HepG2 (cell line): ENCODE measurements around the gene HES6. TPM values are rescaled to one million over a fixed set of nuclear protein-coding genes. Genes with fewer than 3 reads are reported as not detected.
A peak's percentile ranks its signal among the peaks of the same experiment; 100 is the strongest.

ENCODE experiments used
- ASH2L ChIP-seq: fragments of 300-600, 200-600 bp; sonication (generic); IDR thresholded peaks from 2 replicates; pipeline ENCODE4 v1.7.0; 2017; ENCODE audit warnings: low read depth, mild to moderate bottlenecking, moderate library complexity, mixed read lengths, low read length; ENCODE audit not compliant: insufficient read length
- EP300 ChIP-seq, 3 experiments: sonication (generic) in 1 of 3; formaldehyde crosslinking in 1 of 3; IDR thresholded peaks; 2 replicates each; pipeline versions ENCODE4 v1.5.1 to v1.6.1; 2011 to 2020; ENCODE audit warnings: low read depth in 2 of 3, low read length in 2 of 3, borderline replicate concordance in 1 of 3, improper control_type of control experiment in 1 of 3, mild to moderate bottlenecking in 1 of 3, missing genetic modification reagents in 1 of 3, moderate library complexity in 1 of 3
- ETV5 ChIP-seq: IDR thresholded peaks from 2 replicates; pipeline ENCODE4 v1.6.1; 2018; ENCODE audit warnings: missing biosample characterization, missing genetic modification reagents, inconsistent platforms, borderline replicate concordance
- MYC ChIP-seq: sonication (generic); formaldehyde crosslinking; IDR thresholded peaks from 2 replicates; pipeline ENCODE4 v1.9.0; 2021; ENCODE audit warnings: missing genetic modification reagents, borderline replicate concordance
- NFATC3 ChIP-seq: sonication (generic); formaldehyde crosslinking; IDR thresholded peaks from 2 replicates; pipeline ENCODE4 v1.5.1; 2020; ENCODE audit warnings: mild to moderate bottlenecking, missing genetic modification reagents
- NFE2 ChIP-seq: sonication (generic); formaldehyde crosslinking; IDR thresholded peaks from 2 replicates; pipeline ENCODE4 v1.4.0; 2020; ENCODE audit warnings: missing genetic modification reagents
- PITX1 ChIP-seq: sonication (generic); formaldehyde crosslinking; IDR thresholded peaks from 2 replicates; pipeline ENCODE4 v1.5.1; 2020; ENCODE audit warnings: mild to moderate bottlenecking, missing genetic modification reagents
- SP1 ChIP-seq, 2 experiments: fragments of 450-650 bp in 1 of 2; sonication (generic) in 1 of 2; formaldehyde crosslinking in 1 of 2; IDR thresholded peaks; 2 replicates each; pipeline versions ENCODE4 v1.4.0 to v1.6.1; 2016 to 2020; ENCODE audit warnings: missing genetic modification reagents in 1 of 2
- SRSF4 ChIP-seq: fragments of 200-400 bp; formaldehyde crosslinking; IDR thresholded peaks from one replicate; pipeline ENCODE4 v1.6.1; 2018; ENCODE audit warnings: mild to moderate bottlenecking, low read depth, low read length, moderate library complexity; ENCODE audit not compliant: poor library complexity, severe bottlenecking
- STAG1 ChIP-seq: sonication (generic); formaldehyde crosslinking; IDR thresholded peaks from 2 replicates; pipeline ENCODE4 v1.4.0; 2020; ENCODE audit warnings: missing genetic modification reagents
- ZNF20 ChIP-seq: sonication (generic); formaldehyde crosslinking; IDR thresholded peaks from 2 replicates; pipeline ENCODE4 v1.4.0; 2020; ENCODE audit warnings: mild to moderate bottlenecking, moderate library complexity, missing genetic modification reagents
- ZNF24 ChIP-seq: fragments of 450-650 bp; IDR thresholded peaks from 2 replicates; pipeline ENCODE4 v1.6.1; 2017; ENCODE audit warnings: antibody characterized with exemption, mild to moderate bottlenecking
- ZNF446 ChIP-seq: sonication (generic); formaldehyde crosslinking; IDR thresholded peaks from 2 replicates; pipeline ENCODE4 v1.5.0; 2020; ENCODE audit warnings: mild to moderate bottlenecking, missing genetic modification reagents
- ZNF766 ChIP-seq: sonication (generic); formaldehyde crosslinking; IDR thresholded peaks from 2 replicates; pipeline ENCODE4 v1.5.0; 2020; ENCODE audit warnings: missing genetic modification reagents, borderline replicate concordance
- ZNF792 ChIP-seq: IDR thresholded peaks from 2 replicates; pipeline ENCODE4 v1.6.1; 2016
- polyA plus RNA-seq, 8 experiments: library from polyadenylated mRNA; depleted of rRNA in 3 of 8; stranded (reverse) in 7 of 8; unstranded in 1 of 8; fragments of >200 nt; fragmentation: Illumina TruSeq in 4 of 8; extraction: Trizol in 4 of 8; gene quantifications; 2 replicates each; pipeline versions ENCODE4 v1.2.1 to v1.2.3, GENCODE V29; 2011 to 2016; ENCODE audit warnings: low read depth in 4 of 8, missing spikeins in 1 of 8, mixed read lengths in 1 of 8; ENCODE audit not compliant: insufficient read depth in 1 of 8
- total RNA-seq, 5 experiments: library from RNA; depleted of rRNA; stranded (reverse); fragments of >200 nt; fragmentation: Illumina TruSeq; extraction: Trizol; gene quantifications; 2 replicates each; pipeline ENCODE4 v1.2.3, GENCODE V29; 2016; ENCODE audit warnings: low read depth in 1 of 5
- TF ChIP-seq, protein P1 (sequence below): sonication (generic); formaldehyde crosslinking; IDR thresholded peaks from 2 replicates; pipeline ENCODE4 v1.4.0; 2020; ENCODE audit warnings: mild to moderate bottlenecking, missing genetic modification reagents
- TF ChIP-seq, protein P2 (sequence below): sonication (generic); formaldehyde crosslinking; IDR thresholded peaks from 2 replicates; pipeline ENCODE4 v1.5.1; 2020; ENCODE audit warnings: mild to moderate bottlenecking, missing genetic modification reagents, moderate library complexity
- TF ChIP-seq, protein P3 (sequence below): sonication (generic); IDR thresholded peaks from 2 replicates; pipeline ENCODE4 v1.6.1; 2016; ENCODE audit warnings: low read depth, borderline replicate concordance

The HES6 gene
- total and polyA plus RNA-seq, 2 of the 13 experiments (the other 11 are each of a cell fraction or from before 2014, with no cell fraction given) = 19.5 to 82.8 TPM

DNA sequence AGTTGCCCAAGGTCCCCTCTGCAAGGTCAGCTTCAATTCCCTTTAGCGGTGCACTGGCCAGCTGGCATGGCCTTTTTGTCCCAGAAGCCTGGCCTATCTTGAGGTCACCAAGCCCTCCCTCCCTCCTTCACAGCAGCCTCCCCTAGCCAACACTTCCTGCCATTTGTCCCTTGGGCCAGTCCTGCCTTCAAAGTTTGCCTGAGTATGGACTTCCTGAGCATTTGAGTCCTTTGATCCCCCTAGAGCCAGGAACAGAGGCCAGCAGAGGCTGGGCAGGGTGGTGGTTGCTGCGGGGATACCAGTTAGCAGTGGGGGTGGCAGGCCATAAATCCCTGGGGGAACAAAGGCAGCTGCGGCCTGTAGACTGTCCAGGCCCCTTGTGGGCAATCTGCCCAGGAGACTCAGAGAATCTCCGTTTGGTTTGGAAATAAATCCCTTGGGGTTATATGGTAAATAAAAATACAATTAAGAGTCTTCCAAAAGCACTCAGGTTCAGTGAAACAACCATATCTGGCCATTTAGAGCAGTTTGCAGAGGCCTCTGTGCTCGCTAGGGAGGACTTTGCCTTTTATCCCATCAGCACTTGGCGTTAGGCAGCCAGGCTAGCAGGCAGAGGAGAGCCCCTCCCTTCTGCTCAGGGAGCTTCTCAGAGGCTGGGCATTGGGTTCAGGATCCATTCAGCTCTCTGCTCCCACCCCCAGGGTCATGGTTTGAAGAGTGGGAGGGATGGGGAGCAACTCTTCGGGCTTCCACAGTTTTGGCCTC is 3.1 kb upstream of the HES6 start (continued):
- TF ChIP-seq, protein P1, sequence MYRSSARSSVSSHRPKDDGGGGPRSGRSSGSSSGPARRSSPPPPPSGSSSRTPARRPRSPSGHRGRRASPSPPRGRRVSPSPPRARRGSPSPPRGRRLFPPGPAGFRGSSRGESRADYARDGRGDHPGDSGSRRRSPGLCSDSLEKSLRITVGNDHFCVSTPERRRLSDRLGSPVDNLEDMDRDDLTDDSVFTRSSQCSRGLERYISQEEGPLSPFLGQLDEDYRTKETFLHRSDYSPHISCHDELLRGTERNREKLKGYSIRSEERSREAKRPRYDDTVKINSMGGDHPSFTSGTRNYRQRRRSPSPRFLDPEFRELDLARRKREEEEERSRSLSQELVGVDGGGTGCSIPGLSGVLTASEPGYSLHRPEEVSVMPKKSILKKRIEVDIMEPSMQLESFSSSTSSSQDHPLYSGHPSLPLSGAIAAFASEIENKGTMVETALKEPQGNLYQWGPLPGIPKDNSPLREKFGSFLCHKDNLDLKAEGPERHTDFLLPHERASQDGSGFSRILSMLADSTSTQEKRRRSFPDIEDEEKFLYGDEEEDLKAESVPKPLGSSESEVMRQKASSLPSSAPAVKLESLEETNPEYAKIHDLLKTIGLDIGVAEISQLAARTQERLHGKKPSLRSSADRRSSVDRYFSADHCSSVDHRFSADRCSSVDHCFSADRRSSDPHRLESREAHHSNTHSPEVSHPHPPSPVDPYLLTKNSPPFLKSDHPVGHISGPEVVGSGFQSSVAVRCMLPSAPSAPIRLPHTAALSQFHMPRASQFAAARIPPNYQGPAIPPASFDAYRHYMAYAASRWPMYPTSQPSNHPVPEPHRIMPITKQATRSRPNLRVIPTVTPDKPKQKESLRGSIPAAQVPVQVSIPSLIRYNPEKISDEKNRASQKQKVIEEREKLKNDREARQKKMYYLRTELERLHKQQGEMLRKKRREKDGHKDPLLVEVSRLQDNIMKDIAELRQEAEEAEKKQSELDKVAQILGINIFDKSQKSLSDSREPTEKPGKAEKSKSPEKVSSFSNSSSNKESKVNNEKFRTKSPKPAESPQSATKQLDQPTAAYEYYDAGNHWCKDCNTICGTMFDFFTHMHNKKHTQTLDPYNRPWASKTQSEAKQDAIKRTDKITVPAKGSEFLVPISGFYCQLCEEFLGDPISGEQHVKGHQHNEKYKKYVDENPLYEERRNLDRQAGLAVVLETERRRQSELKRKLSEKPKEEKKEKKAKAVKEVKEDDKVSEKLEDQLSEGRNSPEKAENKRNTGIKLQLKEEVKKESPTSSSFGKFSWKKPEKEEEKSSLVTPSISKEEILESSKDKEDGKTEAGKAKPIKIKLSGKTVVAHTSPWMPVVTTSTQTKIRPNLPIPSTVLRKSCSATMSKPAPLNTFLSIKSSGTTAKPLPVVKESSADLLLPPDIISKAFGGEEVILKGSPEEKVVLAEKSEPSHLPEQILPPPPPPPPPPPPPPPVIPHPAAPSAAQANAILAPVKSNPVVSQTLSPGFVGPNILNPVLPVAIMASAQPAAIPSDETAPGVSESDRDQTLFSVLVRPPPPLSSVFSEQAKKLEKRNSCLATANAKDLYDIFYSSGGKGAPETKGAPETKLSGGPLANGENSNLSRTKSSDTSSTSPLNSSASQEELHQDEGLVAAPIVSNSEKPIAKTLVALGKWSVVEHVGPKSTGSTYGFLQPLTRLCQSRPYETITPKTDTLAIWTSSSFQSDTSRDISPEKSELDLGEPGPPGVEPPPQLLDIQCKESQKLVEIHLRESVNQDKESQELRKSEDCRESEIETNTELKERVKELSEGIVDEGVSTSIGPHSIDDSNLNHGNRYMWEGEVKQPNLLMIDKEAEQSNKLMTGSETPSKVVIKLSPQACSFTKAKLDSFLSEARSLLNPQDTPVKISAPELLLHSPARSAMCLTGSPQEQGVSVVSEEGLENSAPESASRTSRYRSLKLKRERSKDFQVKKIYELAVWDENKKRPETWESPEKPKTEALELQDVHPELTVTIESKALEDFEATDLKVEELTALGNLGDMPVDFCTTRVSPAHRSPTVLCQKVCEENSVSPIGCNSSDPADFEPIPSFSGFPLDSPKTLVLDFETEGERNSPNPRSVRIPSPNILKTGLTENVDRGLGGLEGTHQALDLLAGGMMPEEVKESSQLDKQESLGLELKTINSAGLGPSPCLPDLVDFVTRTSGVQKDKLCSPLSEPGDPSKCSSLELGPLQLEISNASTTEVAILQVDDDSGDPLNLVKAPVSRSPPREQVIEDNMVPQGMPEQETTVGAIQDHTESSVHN (CRISPR knock-in tag) = no peak
- TF ChIP-seq ZNF792 (CRISPR knock-in tag) (no peak; the same call in 1 of the 2 replicates), SP1 (IDR thresholded peaks at IDR 0.05) (no peak), SP1 (CRISPR knock-in tag; IDR thresholded peaks at IDR 0.05) (no peak), ZNF446 (no peak), ZNF766 (no peak), SRSF4 (no peak), ZNF20 (CRISPR knock-in tag) (no peak), PITX1 (CRISPR knock-in tag) (peak; percentile 17; the same call in 1 of the 2 replicates), NFATC3 (0 out of 2 replicates have a peak, but pooled peaks have one; percentile 29), ETV5 (CRISPR knock-in tag) (peak; percentile 46; the same call in 1 of the 2 replicates), EP300 (IDR thresholded peaks at IDR 0.05; ENCODE audit: low read depth in 2 of 2, low read length in 2 of 2) (0 out of 4 replicates have a peak, but pooled peaks of 1 of the 2 experiments have one; percentile 11), EP300 (CRISPR knock-in tag; IDR thresholded peaks at IDR 0.05; ENCODE audit: borderline replicate concordance) (no peak), STAG1 (CRISPR knock-in tag) (no peak), MYC (CRISPR knock-in tag) (no peak), ZNF24 (no peak), ASH2L (peak; percentile 24), NFE2 (CRISPR knock-in tag) (no peak)
- TF ChIP-seq, protein P2, sequence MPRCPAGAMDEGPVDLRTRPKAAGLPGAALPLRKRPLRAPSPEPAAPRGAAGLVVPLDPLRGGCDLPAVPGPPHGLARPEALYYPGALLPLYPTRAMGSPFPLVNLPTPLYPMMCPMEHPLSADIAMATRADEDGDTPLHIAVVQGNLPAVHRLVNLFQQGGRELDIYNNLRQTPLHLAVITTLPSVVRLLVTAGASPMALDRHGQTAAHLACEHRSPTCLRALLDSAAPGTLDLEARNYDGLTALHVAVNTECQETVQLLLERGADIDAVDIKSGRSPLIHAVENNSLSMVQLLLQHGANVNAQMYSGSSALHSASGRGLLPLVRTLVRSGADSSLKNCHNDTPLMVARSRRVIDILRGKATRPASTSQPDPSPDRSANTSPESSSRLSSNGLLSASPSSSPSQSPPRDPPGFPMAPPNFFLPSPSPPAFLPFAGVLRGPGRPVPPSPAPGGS (CRISPR knock-in tag) = 0 out of 2 replicates have a peak, but pooled peaks have one; percentile 17
- TF ChIP-seq, protein P3, sequence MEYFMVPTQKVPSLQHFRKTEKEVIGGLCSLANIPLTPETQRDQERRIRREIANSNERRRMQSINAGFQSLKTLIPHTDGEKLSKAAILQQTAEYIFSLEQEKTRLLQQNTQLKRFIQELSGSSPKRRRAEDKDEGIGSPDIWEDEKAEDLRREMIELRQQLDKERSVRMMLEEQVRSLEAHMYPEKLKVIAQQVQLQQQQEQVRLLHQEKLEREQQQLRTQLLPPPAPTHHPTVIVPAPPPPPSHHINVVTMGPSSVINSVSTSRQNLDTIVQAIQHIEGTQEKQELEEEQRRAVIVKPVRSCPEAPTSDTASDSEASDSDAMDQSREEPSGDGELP = no peak
